Right lung (tissue), 5 donors: ENCODE measurements around the gene DOCK9. TPM values are rescaled to one million over a fixed set of nuclear protein-coding genes. Genes with fewer than 3 reads are reported as not detected.

ENCODE experiments used
- DNase-seq, 2 donors: peaks; one replicate each; pipeline ENCODE4 v3.0.0-alpha.2; 2013
- polyA plus RNA-seq, 5 donors: library from polyadenylated mRNA; unstranded; fragments of 120-200 nt; gene quantifications; one replicate each; pipeline versions ENCODE4 v1.2.1 to v1.2.3, GENCODE V29; 2013; ENCODE audit warnings: inconsistent platforms in 1 of 5, low replicate concordance in 1 of 5; ENCODE audit not compliant: insufficient read length in 5 of 5, insufficient read depth in 1 of 5

DOCK9 gene
- polyA plus RNA-seq, 5 donors: 89.5 to 123 (median 115) TPM

DNA sequence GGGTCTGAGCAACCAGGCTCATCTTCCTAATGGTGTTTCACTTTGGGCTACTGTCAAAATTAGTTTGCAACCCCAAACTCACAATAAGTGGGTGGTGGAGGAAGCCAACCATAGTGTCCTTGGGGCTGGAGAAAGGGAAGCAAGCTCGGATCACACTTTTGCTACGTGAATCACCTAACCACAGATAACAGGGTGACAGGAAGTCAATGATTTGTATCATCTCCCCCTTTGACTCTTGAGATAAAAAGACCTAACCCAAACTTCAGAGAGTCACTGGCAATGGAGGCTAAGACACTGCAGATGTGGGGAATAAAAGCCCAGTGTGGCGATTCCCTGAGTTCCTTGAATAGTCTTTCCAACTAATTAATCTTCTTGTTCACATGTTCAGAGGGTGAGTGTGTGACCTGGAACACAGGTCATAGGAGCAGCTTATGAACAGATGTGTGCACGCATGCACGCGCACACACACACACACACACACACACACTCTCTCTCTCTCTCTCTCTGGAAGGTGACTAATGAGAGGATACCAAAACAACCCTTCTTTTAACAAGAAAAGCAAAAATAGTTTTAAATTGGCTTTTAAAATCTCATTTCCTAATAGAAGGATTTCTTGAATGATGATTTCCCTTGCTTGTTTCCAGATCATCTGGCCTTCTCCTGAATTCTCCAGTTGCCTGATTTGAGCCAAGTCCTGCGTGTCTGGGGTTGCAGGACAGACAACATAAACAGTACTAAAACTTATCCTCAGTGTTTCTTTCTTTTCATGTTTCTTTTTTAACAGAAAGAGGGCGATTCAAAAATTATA lies 21.2 kb upstream of the DOCK9 start:
- no peak for DNase-seq

DNA sequence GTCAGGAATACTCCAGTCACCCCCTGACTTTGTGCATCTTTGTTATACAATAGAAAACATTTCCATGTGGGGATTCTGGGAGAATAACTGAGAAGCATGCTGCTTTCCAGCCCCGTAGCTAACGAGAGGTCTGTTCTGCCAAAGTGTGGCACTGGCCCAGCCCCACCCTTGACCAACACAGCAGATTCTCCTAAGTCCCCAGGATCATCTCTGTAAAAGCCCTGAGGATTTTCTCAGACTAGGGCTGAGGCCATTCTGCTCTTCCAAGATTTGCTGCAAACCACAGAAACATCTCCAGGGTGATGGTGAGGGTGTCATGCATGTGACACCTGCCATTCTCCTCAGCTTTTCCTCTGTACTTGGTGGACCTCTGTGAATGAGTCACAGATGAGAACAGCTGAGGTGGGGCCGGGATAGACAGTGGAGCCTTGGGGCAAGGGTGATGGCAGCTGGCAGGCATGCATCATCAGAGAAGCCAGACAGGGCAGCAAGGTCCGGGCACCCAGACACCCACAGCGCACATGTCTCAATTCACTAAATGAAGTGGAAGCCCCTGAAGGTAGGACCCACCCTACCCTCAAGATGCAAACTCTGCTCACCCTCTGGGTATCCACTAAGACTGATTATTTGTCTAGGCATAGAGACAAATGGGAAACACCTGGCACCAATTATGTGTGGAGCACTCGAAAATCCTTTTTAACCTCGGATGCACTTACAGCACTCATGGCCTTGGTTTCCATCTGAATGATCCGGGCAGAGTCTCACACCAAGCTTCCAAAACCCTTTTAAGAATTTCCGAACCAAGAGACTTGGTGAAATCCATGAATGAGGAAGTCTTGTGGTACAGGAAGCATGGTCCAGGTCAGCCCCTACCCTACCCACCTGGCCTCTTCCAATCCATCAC lies 20.1 kb upstream of the DOCK9 start:
- DNase-seq: no peak

DNA sequence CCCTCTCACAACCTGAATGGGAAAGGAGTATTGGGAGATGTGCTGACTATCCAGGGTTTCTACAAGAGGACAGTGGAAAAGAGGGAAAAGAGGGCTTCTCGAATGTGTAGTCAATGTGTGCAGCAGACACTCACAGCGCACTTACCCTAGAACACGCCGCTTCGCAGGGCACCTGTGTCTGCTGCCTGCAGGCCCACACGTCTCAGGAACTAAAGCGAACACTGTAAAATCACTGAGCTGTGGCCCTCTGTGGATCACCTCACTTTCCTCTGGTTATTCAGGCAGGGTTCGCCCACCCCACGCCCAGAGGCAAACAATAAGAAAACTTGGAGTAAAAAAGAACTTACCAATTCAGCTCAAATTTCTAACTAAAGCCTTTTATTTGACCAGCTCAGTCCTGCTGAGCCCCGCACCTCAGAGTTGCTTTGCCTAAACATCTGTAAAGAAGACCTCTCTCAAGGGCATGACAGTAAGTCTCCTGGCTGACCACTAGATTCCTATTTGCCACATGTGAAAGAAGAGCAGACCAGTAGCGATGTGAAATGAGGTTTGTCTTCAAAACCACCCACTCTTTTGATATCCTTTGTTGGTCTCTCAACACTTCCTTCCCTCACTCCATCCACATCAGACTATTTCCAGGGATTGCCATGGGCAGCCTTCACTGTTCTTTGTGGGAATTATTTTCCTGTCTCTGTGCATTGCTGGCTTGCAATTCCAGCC lies 19.3 kb upstream of the DOCK9 start:
- DNase-seq: no peak

DNA sequence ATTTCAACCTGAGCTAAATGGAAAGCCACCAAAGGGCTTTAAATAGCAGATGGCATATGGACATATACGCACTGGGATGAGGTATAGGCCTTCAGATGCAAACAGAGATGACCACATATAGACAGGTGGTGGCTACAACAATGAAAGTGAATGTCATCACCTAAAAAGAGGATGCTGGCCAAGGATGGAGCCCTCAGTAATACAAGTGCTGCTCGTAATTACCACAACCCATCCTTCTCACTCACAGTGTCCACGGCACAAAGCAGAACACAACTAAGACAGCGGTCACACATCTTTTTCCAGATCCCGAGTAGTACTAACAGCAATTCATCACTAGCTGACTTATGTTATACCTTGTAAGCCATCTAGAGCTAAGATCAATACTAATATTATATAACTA lies 18.2 kb upstream of the DOCK9 start:
- DNase-seq: no peak

DNA sequence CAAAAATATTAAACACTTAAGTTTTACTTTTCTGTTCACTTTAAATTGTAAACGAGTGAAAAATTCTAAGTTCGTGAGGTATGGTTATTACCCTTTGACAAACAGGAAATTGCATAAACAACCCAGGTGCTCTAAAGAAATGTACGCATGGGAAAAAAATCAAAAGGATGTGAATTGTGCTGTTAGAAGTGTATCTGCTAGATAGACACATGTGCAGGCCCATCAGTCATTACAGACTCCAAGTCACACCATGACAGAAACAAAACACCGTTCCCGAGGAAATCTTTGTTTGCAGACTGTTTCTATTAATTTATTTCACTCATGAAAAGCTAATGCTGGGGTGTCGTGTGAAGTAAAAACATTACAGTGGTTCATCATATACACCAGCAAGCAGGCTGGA lies 17.0 kb upstream of the DOCK9 start:
- no peak for DNase-seq

DNA sequence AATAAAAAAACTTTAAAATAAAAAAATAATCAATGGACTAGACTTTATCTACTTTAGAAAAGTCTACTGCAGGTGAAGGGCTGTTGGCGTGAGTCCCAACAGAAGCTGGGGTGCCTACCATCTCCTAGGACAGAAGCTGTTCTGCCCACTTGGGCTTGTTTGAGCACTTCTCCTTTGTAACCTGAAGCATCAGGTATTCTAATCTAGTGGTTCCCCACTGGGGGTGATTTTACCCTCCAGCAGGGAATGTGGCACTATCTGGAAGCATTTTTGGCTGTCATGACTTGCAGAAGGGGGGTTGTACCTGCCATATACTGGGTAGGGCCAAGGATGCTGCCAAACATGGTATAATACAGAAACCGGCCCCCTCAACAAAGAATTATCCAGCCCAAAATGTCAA lies 16.2 kb upstream of the DOCK9 start:
- DNase-seq: no peak

DNA sequence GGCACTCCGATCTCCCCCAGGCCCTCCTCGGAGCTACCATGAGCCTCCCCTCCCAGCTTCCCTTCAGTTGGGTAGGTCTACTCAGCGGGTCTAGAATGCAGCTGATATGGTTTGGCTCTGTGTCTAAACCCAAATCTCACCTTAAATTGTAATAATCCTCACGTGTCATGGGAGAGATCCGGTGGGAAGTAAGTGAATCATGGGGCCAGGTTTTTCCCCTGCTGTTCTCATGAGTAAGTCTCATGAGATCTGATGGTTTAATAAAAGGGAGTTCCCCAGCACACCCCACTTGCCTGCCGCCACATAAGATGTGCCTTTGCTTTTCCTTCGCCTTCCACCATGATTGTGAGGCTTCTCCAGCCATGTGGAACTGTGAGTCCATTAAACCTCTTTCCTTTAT lies 14.5 kb upstream of the DOCK9 start:
- no peak for DNase-seq

DNA sequence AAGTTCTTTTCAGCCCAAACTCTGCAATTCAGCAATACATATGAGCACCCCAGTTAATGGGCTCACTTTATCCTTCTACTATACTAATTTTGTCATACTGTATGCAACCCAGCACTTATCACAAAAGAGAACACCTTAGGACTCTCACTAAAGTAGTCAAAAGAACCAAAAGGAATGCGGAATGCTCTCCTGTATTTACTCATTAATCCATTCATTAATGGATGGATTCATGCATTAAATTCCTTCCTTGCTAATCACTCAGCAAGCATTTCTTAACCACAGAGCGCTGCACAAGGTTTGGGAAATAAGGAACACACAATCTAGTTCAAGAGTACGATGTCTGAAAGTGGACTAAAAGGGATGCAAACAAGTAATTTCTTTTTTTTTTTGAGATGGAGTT lies 12.8 kb upstream of the DOCK9 start:
- DNase-seq: no peak

DNA sequence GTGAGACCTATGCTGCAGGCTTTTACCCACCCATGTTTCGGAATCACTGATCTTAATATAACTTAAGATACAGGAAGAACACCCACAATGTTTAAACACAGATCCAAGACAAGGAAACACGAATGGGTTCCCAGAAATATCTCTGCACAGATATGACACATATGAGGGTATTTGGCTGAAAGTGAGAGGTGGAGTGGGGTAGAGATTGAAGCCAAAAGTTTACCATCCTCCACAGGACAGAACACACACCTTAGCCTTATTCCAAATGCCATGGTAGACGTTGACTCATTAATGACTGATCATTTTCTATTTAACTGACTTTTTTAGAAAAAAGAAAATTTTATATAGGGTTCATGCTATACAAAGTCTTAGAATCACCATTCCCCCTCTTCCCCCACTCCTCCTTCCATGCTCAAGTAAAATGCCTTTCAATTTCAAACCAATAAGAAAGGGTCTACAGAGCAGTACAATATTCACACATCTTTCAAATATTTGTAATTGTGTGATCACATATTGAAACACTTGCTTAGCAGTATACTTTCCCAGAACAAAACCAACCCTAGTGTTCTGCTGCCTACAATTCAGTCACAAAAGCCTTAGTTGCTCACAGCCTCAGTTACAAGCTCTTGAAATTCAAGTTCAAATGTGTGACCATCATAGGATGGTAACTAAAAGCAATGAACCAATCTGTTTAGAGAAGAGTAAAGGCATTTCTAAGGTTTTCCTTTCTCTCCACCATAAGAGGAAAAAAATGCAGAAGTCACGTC lies 11.8 kb upstream of the DOCK9 start:
- DNase-seq: no peak

DNA sequence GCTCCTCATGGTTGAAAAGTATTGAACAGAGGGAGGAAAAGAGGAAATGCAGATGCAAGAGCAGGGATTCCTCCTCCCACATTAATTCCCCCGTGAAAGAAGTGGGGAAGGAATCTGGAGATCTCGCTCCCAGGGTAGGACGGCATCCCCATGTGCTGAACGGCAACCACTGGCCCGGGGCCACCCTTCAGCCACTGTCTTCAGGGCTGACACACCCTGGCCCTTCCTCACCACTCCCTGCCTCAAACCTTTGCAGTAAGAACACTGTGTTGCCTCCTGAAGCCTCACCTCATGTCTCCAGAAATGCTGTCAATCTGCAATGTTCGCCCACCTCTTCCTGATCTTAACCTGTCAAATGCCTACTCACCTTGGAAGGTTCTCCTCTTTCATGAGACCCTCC lies 10.9 kb upstream of the DOCK9 start:
- DNase-seq: no peak

DNA sequence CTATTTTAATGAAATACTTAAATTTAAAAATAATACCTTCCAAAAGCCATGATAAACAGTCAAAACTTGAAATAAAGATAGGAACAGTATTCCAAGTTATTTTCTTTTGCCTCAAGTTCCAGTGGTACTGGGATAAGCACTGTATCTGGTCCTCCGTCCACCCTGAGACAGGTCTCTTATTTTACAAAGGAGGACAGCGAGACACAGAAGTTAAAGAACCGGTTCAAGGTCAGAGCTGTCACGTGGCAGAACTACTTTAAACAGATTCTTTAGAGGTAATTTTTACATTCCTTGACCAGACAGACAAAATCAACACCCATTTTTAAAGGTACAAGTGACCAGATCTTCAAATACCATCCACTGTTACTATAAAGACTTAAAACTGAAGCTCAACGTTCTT lies 10.4 kb upstream of the DOCK9 start:
- no peak for DNase-seq

DNA sequence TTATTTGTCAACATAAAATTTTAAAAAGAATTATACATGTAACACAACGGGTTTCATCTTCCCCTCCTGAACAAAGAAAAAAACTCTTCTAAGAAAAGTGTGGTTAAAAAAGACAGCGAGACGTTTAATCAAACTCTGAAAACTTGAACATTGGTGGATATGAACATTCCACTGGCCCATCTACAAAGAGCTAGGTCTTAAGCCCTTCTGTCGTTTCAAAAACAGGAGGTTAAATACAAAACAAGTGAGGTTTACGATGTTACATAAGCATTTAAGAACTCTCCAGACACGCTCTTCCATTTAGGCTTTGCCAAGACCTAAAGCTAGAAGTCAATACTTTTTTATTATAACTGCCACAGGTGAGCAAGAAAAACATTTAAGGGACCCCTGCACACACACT lies 9.4 kb upstream of the DOCK9 start:
- DNase-seq: no peak

DNA sequence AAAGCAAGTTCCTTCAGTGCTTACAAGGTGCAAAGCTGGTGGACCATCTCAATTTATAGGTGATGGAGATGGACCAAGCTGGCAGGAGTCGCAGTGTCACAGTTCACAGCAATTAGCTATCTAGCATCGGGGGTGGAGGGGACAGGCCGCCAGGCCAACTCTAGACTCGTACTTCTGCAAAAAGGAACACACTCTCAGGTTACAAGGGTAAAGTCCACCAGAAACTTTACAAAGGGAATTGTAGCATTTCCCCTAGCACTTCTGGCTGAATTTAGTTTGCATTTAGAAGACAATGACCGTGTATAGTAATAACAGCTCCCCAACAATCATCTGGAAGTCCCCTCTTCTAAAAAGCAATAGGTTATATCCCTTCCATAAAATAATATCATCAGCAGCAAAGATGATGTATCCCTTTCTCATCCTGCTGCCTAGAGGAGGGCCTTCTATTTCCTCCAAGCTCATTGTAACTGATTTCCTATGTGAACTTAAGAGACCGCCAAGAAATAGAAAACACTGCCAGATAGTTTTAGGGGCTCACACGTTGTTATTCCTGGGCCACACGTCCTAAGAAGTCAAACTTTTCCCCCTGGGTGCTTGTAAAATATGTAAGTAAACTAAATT lies 8.5 kb upstream of the DOCK9 start:
- no peak for DNase-seq

DNA sequence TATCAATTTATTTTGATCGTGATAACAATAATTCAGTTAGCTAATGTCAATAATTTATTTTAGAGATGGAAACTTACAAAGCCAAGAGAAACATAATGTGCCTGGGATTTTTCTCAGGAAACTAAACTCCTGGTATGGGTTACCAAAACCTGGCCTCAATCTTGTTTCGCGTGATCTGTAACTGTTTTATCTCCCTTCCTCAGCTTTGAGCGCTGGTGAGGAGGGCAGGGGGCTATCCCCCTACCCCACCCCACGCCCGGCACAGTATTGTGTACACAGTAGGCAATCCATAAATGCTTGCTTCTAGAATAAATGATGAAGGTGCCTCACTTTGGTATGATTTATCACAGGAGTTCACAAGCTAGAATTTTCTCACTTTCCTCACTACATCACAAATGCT lies 7.7 kb upstream of the DOCK9 start:
- no peak for DNase-seq

DNA sequence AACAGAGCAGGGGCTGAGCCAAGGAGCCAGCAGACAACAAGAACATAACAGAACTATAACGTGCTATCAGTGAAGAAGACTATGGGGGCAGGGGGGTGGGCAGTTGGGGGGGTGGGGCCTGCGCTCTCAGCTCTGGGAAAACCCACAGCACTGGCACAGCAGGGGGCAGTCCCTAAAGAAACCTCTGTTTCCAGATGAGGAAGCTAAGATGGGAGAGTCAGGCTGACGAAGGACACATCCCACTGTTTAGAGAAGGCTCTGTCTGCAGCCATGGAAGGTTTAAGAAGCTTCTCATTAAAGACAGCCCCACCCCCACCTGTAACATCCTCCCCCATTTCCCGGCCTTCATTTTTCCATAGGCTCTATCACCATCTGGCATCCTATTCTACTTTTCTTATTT lies 7.1 kb upstream of the DOCK9 start:
- DNase-seq: no peak

DNA sequence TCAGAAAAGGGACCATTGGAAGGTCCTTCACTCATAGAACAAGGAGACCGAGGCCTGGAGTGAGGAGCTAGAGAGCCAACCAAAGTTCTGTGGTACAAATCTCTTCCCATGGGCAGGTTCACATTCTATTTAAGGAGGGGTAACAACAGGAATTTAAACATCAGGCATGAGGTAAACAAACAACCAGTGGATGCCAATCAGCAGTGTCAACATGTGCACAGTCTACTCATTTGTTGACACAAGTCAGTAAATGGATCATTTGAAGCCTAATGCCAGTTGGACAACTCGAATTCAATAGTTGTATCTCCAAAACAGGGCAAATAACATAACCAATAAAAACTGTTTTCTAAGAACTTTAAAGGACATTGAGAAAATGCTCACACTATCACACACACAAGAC lies 6.3 kb upstream of the DOCK9 start:
- no peak for DNase-seq

DNA sequence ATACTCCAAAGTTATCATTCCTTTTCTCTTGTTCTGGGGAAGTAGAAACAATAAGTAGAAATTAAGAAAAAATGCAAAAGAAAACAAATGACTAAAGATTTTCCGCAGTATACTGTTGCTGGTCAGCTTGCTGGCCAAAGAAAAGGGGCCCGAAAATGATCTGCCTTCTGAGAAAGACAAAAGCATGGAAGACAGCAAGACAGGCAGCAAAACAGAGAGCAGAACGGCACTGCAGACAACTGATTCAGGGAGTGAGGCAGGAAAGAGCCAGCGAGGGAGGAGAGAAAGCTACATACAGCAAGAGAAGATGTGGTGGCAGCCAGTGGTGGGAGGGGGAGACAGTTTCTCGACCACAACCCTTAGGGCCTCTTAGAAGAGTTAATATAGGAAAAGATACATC lies 5.3 kb upstream of the DOCK9 start:
- no peak for DNase-seq

DNA sequence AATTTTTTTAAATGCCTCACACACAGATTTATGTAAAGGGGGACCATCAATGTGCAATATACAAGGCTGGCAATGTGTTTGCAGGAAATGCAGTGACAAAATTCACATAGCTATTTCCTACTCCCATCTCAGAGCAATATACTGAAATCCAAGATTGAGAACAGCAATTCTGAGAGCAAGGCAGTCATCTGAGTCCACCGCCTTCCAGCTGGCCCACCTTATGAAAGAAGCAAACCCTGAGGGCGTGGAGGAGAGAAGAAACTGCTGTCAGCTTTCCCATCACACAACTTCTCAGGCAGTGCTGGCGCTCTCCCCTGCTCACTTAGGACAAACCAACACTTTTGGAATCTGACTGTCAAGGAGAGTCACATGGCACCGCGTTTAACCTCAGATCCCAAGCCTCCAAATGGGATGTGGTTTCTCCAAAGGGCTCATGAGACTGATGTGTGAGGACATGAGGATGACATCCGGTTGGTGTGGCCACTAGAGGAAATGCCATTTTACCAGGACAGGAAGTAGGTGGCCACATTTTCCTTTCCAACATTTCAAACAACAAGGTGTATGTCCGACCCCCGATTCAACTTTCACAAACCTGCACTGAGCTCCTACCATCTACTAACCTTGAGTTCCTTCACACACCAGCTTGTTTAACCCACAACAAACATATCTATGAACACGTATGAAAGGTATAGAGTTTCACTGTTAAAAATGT lies 3.7 kb upstream of the DOCK9 start:
- no peak for DNase-seq

DNA sequence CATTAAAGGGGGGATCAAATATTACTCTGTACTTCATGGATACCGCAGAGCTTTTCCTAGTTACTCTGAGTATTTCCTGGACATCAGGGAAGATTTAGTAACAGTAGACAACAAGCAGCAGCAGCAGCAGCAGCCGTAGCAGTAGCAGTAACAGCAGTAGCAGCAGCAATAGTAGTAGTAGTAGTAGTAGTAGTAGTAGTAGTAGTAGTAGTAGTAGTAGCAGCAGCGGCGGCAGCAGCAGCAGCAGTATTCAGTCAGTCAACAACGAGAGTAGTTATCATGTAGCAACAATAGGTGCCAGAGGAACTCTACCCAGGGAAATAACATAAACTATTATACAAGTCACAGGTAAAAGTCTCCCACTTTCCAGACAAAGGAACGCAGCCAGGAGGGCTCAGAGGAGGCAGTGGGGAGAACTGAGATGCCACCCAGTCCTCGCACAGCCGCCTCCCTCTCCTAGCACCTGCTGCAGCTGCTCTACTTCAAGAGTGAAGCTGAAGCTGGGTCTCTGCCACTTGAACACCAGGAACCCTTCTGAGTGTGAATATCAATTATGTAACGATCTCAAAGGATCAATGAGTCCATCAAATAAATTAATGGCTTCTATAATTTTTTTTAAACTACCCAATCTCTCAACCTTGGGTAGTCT lies 1.3 kb upstream of the DOCK9 start:
- DNase-seq: no peak

DNA sequence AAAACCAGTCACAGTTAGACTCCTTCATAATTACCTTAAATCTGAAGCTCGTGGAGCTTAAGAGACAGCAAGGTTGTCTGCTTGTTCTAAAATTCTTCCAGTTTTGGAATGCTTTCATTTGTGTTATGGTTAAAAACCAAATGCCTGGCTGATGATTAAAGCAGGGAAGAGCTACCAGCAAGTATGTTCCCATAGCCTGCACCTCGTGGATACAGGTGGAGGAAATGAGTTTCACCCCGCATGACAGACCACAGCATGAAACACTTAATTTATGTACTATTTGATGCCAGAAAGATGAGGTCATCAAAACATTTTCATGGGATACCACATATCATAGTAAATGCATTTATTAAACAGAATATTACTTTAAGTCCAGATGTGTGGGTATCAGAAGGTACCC lies 416 bp upstream of the DOCK9 start:
- no peak for DNase-seq
